Measurements from ENCODE around the gene ZCWPW1. TPM values are rescaled to one million over a fixed set of nuclear protein-coding genes. Genes with fewer than 3 reads are reported as not detected.

ZCWPW1 gene
- total and polyA plus RNA-seq, 2 of the 8 experiments (the other 6 are each of a cell fraction or from before 2014, with no cell fraction given) = 0.51 to 1.4 TPM

GRCh38 chr7:100396421-100396982, 32.0 kb downstream of the ZCWPW1 start:
- DNase-seq (ENCODE audit: low read depth in 1 of 2, low spot score in 2 of 2) (no peak), FAIRE-seq (no peak)
- no peak for TF ChIP-seq NANOG (IDR thresholded peaks at IDR 0.05; ENCODE audit: insufficient read depth, low read depth, low read length, poor library complexity, severe bottlenecking)
- no peak for TF ChIP-seq FOSL1 (IDR thresholded peaks at IDR 0.05; ENCODE audit: insufficient read depth, low read depth, low read length)
- TF ChIP-seq KDM5A (IDR thresholded peaks at IDR 0.05; ENCODE audit: low read length) = no peak
- TF ChIP-seq HDAC6 (IDR thresholded peaks at IDR 0.05; ENCODE audit: low read depth, low read length) = no peak
- no peak for TF ChIP-seq GTF2F1 (IDR thresholded peaks at IDR 0.05; ENCODE audit: borderline replicate concordance, low read depth, low read length)
- no peak for TF ChIP-seq YY1 (IDR thresholded peaks at IDR 0.05; ENCODE audit: low read depth, low read length)
- TF ChIP-seq USF2 (IDR thresholded peaks at IDR 0.05; ENCODE audit: low read length) = no peak
- no peak for TF ChIP-seq RAD21 (IDR thresholded peaks at IDR 0.05 in 1 of 2, conservative IDR thresholded peaks at IDR 0.05 in 1 of 2; ENCODE audit: low read depth in 2 of 2, low read length in 2 of 2)
- TF ChIP-seq JUND (IDR thresholded peaks at IDR 0.05; ENCODE audit: low read length) = no peak
- no peak overlapping the region for H4K91ac ChIP-seq (replicated peaks; ENCODE audit: insufficient read length, low read length)
- no peak overlapping the region for H3K4me2 ChIP-seq (ENCODE audit: insufficient read depth in 1 of 2, low read depth in 2 of 2, low read length in 2 of 2)
- ChIA-PET POLR2A (ENCODE audit: partially characterized antibody) (interaction anchor here (0.8 to 2.9 kb wide), 3 partner anchors 27 to 32 kb away, joined by 3 to 13 read pairs (median 4); partner anchors contain the start of gene ZCWPW1), CTCF (ENCODE audit: partially characterized antibody) (interaction anchor here (0.5 to 4.6 kb wide), 7 partner anchors 11 to 283 kb away, joined by 3 to 41 read pairs (median 4); no protein-coding TSS in a partner anchor)
- no peak overlapping the region for H2BK20ac ChIP-seq (ENCODE audit: low read length)
- peaks cover 0 to 10% (median 5%) of the 10 kb centered on the region in 4 experiments; a peak in 6 of 7 replicates for H3K4me1 ChIP-seq (replicated peaks in 1 of 4; ENCODE audit: control insufficient read depth in 3 of 4, insufficient read depth in 4 of 4, low read length in 3 of 4)
- no peak overlapping the region for H3K4ac ChIP-seq (replicated peaks; ENCODE audit: insufficient read length, low read depth, low read length)
- no peaks in the 10 kb centered on the region for H3K9me3 ChIP-seq (ENCODE audit: insufficient read depth in 2 of 2, low read depth in 1 of 2, low read length in 1 of 2)
- H4K5ac ChIP-seq (ENCODE audit: insufficient read length, low read depth, low read length) = no peak overlapping the region
- H3K27ac ChIP-seq (ENCODE audit: low read depth, low read length) = no peak overlapping the region
- H2BK15ac ChIP-seq (ENCODE audit: low read length) = no peak overlapping the region
- no peak overlapping the region for H2AFZ ChIP-seq (ENCODE audit: low read length)
- H2BK120ac ChIP-seq (replicated peaks; ENCODE audit: low read depth, low read length) = no peak overlapping the region
- H3K79me2 ChIP-seq (ENCODE audit: control insufficient read depth in 1 of 2, insufficient read depth in 2 of 2, low read length in 2 of 2) = no peaks in the 10 kb centered on the region
- no peaks in the 10 kb centered on the region for H3K36me3 ChIP-seq (ENCODE audit: control insufficient read depth in 2 of 4, insufficient read depth in 4 of 4, low read length in 3 of 4)
- no peaks in the 10 kb centered on the region for H3K23me2 ChIP-seq (ENCODE audit: low read depth, low read length)
- 89% methylated on average over 9 of the region's 9 CpGs; no CpG with 5 or more reads in 1 of the 2 experiments for WGBS, 2 experiments (ENCODE audit: extremely low coverage in 1 of 2, insufficient coverage in 1 of 2, insufficient read length in 1 of 2, insufficient replicate concordance in 2 of 2, low coverage in 1 of 2, low lambda C conversion rate in 2 of 2, missing lambda C conversion rate in 1 of 2)
- H4K20me1 ChIP-seq (replicated peaks in 1 of 2; ENCODE audit: control insufficient read depth in 1 of 2, insufficient read depth in 2 of 2, low read length in 2 of 2) = no peaks in the 10 kb centered on the region
- H3K79me1 ChIP-seq (ENCODE audit: low read depth, low read length) = no peaks in the 10 kb centered on the region
- H4K8ac ChIP-seq (ENCODE audit: extremely low read depth, insufficient read depth, low read length) = no peak overlapping the region
- H3K4me3 ChIP-seq (ENCODE audit: extremely low read depth in 1 of 4, insufficient read depth in 2 of 4, low read depth in 3 of 4, low read length in 4 of 4) = no peak overlapping the region
- H3K14ac ChIP-seq (ENCODE audit: insufficient read length) = no peak overlapping the region
- peaks cover 0 to 2% (median 0%) of the 10 kb centered on the region in 4 experiments; a peak in 1 of 7 replicates for H3K27me3 ChIP-seq (replicated peaks in 1 of 4; ENCODE audit: control insufficient read depth in 3 of 4, extremely low read depth in 1 of 4, insufficient read depth in 3 of 4, low read length in 3 of 4)
- H3K18ac ChIP-seq (ENCODE audit: extremely low read depth, low read length) = no peak overlapping the region
- no peak overlapping the region for H3K9ac ChIP-seq (replicated peaks in 1 of 4; ENCODE audit: extremely low read depth in 1 of 4, low read depth in 3 of 4, low read length in 3 of 4)
- no peak overlapping the region for H2AK5ac ChIP-seq (ENCODE audit: low read depth, low read length)
- H3K56ac ChIP-seq (replicated peaks; ENCODE audit: insufficient read length, low read depth, low read length) = no peak overlapping the region
- no peak overlapping the region for H2BK12ac ChIP-seq (ENCODE audit: low read depth, low read length)
- no peak overlapping the region for H2BK5ac ChIP-seq (ENCODE audit: low read depth, low read length)
- H3K23ac ChIP-seq (ENCODE audit: insufficient read length) = no peak overlapping the region
